ENCODE data around the gene VPS54. TPM values are rescaled to one million over a fixed set of nuclear protein-coding genes. Genes with fewer than 3 reads are reported as not detected.
A peak's percentile ranks its signal among the peaks of the same experiment; 100 is the strongest.

Gene VPS54, protein sequence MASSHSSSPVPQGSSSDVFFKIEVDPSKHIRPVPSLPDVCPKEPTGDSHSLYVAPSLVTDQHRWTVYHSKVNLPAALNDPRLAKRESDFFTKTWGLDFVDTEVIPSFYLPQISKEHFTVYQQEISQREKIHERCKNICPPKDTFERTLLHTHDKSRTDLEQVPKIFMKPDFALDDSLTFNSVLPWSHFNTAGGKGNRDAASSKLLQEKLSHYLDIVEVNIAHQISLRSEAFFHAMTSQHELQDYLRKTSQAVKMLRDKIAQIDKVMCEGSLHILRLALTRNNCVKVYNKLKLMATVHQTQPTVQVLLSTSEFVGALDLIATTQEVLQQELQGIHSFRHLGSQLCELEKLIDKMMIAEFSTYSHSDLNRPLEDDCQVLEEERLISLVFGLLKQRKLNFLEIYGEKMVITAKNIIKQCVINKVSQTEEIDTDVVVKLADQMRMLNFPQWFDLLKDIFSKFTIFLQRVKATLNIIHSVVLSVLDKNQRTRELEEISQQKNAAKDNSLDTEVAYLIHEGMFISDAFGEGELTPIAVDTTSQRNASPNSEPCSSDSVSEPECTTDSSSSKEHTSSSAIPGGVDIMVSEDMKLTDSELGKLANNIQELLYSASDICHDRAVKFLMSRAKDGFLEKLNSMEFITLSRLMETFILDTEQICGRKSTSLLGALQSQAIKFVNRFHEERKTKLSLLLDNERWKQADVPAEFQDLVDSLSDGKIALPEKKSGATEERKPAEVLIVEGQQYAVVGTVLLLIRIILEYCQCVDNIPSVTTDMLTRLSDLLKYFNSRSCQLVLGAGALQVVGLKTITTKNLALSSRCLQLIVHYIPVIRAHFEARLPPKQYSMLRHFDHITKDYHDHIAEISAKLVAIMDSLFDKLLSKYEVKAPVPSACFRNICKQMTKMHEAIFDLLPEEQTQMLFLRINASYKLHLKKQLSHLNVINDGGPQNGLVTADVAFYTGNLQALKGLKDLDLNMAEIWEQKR
- 10 to 100 TPM; 13.2 to 20.8 (median 15.6) TPM for total RNA-seq
- 10 to 100 TPM in 1 of 2 donors, 1 to 10 TPM in 1; 4.5 to 11.4 TPM for polyA plus RNA-seq
- total RNA-seq: 42.5 reads per million, percentile 68 among the genes with 10 or more reads in this experiment

DNA sequence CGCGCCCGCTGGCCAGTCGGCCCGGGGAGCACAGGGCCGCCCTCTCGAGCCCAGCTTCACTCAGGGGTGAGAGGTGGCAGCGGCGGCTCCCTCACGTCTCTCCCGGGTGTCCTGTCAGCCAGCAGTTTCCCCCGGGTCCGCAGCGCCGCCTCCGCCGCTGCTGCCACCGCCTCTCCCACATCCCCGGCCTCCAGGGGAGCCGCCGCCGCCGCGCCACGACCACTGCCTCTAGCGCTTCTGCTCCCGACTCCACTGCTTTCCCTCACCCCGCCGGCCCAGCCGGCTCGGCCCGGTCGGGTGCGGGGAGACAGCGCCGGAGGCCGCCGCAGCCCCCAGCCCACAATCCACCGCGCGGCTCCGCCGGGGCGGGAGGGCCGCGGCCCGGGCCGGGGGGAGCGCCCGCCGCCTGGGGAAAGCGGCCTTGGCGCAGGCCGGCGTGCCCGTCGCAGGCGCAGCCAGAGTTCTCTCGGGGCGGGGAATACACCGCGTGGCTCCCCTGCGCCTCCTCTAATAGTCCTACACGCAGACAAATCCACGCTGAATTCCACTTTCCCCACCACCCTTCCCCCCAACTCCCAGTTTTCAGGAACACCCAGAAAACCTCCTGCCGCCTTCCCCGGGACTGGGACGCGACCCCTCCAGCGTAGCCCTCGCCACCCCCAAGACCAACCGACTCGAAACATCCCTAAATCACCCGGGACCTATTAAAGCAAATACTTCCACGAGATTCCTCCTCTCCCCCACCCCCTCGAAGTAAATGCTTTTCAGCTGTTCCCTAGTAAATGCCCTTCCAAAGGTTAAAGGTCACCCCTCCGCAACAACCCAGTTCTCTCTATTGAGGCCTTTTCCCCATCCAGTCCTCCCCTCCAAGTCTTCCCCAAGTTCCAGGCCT, at the start of gene VPS54:
VPS54 (minus strand) TSS at position 346 of the 892 bp plus-strand sequence. CDS start 35,429 bp downstream, outside the sequence.
- DNase-seq (peak; percentile 42 to 76 (median 65)), ATAC-seq (peak; percentile 87)
- H3K4me1 ChIP-seq (ENCODE audit: control insufficient read depth in 2 of 2, insufficient read depth in 2 of 2, low read length in 2 of 2): peaks cover 22 to 31% of the 10 kb centered on the region in 2 donors
- no peaks in the 10 kb centered on the region for H3K27me3 Mint-ChIP-seq
- no peaks in the 10 kb centered on the region for H3K9me3 ChIP-seq (ENCODE audit: control insufficient read depth in 2 of 3, low read length in 3 of 3)
- H3K27ac Mint-ChIP-seq: peak within 1 kb of the TSS; percentile 95 to 100 (median 97)
- H3K36me3 ChIP-seq (ENCODE audit: control insufficient read depth in 2 of 3, insufficient read depth in 3 of 3, low read length in 3 of 3): no peaks in the 10 kb centered on the region
- ChIA-PET CTCF (interaction anchor here (1.8 kb wide), 1 partner anchor 309 kb away, joined by 9 read pairs; no protein-coding TSS in a partner anchor), POLR2A (interaction anchor here (0.6 to 2.6 kb wide), 8 partner anchors 12 to 504 kb away, joined by 3 to 7 read pairs (median 4); no protein-coding TSS in a partner anchor)
- peak within 1 kb of the TSS; percentile 94 to 100 (median 98) for H3K4me3 Mint-ChIP-seq
- H3K4me1 Mint-ChIP-seq: peaks cover 20 to 60% (median 49%) of the 10 kb centered on the region in 7 donors
- H3K27ac ChIP-seq (ENCODE audit: low read depth, low read length): peak within 1 kb of the TSS; percentile 79
- peak within 1 kb of the TSS; percentile 86 for H3K4me3 ChIP-seq (ENCODE audit: low read length)
- no peaks in the 10 kb centered on the region for H3K27me3 ChIP-seq (ENCODE audit: control insufficient read depth in 2 of 2, insufficient read depth in 2 of 2, low read length in 2 of 2)
- peaks cover 0 to 9% (median 4%) of the 10 kb centered on the region in 5 donors for H3K36me3 Mint-ChIP-seq
- peaks cover 0 to 3% (median 0%) of the 10 kb centered on the region in 11 donors for H3K9me3 Mint-ChIP-seq
- intact Hi-C loops (cut with micrococcal nuclease): loop anchor here (1.0 to 10.0 kb wide), 13 partner anchors 17 to 1415 kb away; partner anchors contain the start of genes MDH1 (in 2 of the 2), UGP2 (in 2 of the 2), WDPCP (in 2 of the 2) and ACTR2 (in 1 of the 2)

DNA sequence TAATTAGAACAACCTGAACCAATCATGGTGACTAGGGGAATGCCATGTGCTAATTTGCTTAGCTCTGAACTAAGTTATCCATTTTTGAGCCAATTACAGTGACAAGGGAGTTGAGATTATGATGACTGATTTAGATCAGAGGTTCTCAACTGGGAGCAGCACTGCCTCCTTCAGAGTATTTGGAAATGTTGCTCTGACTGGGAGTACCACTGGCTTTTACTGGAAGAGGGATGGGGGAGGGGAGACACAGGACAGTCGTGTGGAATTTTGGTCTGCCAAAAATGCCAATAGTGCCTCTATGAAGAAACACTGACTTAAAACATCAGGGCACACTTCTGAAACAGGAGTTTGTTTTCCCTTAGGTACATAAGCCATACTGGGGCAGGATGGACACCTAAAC, 48.1 kb upstream of the VPS54 start:
- ChIA-PET POLR2A (interaction anchor here (0.7 kb wide), 1 partner anchor 106 kb away, joined by 5 read pairs; no protein-coding TSS in a partner anchor), CTCF (no interaction called here)
- intact Hi-C loops (cut with micrococcal nuclease): no loop called here
- H3K9me3 Mint-ChIP-seq: no peaks in the 10 kb centered on the region
- H3K27ac ChIP-seq (ENCODE audit: low read depth, low read length): no peak overlapping the region
- H3K27ac Mint-ChIP-seq: peak overlapping the region in 2 of 9 donors; percentile 90 to 93
- ATAC-seq: no peak
- no peak overlapping the region for H3K4me3 Mint-ChIP-seq
- peaks cover 15 to 45% (median 31%) of the 10 kb centered on the region in 7 donors for H3K4me1 Mint-ChIP-seq
- H3K27me3 Mint-ChIP-seq: no peaks in the 10 kb centered on the region
- H3K36me3 Mint-ChIP-seq: peaks cover 0 to 3% (median 0%) of the 10 kb centered on the region in 5 donors
- peaks cover 0 to 22% of the 10 kb centered on the region in 2 donors for H3K4me1 ChIP-seq (ENCODE audit: control insufficient read depth in 2 of 2, insufficient read depth in 2 of 2, low read length in 2 of 2)
- no peaks in the 10 kb centered on the region for H3K9me3 ChIP-seq (ENCODE audit: control insufficient read depth in 2 of 3, low read length in 3 of 3)
- DNase-seq: no peak
- H3K4me3 ChIP-seq (ENCODE audit: low read length): no peak overlapping the region
- H3K36me3 ChIP-seq (ENCODE audit: control insufficient read depth in 2 of 3, insufficient read depth in 3 of 3, low read length in 3 of 3): no peaks in the 10 kb centered on the region
- no peaks in the 10 kb centered on the region for H3K27me3 ChIP-seq (ENCODE audit: control insufficient read depth in 2 of 2, insufficient read depth in 2 of 2, low read length in 2 of 2)

DNA sequence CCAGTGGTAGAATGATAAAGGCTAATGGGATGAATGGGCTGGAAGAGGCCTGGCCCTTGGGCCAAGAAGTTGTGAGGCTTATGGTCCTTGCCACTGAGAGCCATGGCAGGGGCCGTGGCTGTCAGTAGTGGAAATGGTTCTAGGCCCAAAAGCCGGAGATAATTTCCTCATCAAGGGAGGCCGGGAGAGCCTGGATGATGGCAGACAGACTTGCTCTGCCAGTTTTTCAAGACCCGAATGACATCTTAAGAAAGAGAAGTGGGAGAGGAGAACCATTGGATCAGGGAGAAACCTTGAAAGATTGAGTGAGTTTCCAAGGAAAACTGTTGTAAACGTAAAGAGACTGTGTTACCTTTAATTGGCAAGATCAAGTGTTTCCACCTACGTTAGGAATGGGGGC, 46.3 kb upstream of the VPS54 start:
- Mint-ChIP-seq H3K36me3 (peaks cover 0 to 3% (median 0%) of the 10 kb centered on the region in 5 donors), H3K9me3 (no peaks in the 10 kb centered on the region), H3K27ac (peak overlapping the region; percentile 58 to 97 (median 92)), H3K4me3 (peak overlapping the region in 4 of 10 donors; percentile 32 to 76 (median 50)), H3K27me3 (no peaks in the 10 kb centered on the region), H3K4me1 (peaks cover 15 to 46% (median 31%) of the 10 kb centered on the region in 7 donors)
- ChIA-PET POLR2A (no interaction called here), CTCF (interaction anchor here (1.0 kb wide), 1 partner anchor 262 kb away, joined by 6 read pairs; no protein-coding TSS in a partner anchor)
- H3K9me3 ChIP-seq (ENCODE audit: control insufficient read depth in 2 of 3, low read length in 3 of 3): no peaks in the 10 kb centered on the region
- peak overlapping the region; percentile 56 for H3K27ac ChIP-seq (ENCODE audit: low read depth, low read length)
- no peaks in the 10 kb centered on the region for H3K27me3 ChIP-seq (ENCODE audit: control insufficient read depth in 2 of 2, insufficient read depth in 2 of 2, low read length in 2 of 2)
- intact Hi-C loops (cut with micrococcal nuclease): loop anchor here in 1 of 2 donors (2.0 kb wide), 2 partner anchors 17 to 21 kb away; no protein-coding TSS in a partner anchor
- H3K4me1 ChIP-seq (ENCODE audit: control insufficient read depth in 2 of 2, insufficient read depth in 2 of 2, low read length in 2 of 2): peaks cover 0 to 22% of the 10 kb centered on the region in 2 donors
- no peak for DNase-seq
- H3K36me3 ChIP-seq (ENCODE audit: control insufficient read depth in 2 of 3, insufficient read depth in 3 of 3, low read length in 3 of 3): no peaks in the 10 kb centered on the region
- no peak for ATAC-seq
- no peak overlapping the region for H3K4me3 ChIP-seq (ENCODE audit: low read length)

DNA sequence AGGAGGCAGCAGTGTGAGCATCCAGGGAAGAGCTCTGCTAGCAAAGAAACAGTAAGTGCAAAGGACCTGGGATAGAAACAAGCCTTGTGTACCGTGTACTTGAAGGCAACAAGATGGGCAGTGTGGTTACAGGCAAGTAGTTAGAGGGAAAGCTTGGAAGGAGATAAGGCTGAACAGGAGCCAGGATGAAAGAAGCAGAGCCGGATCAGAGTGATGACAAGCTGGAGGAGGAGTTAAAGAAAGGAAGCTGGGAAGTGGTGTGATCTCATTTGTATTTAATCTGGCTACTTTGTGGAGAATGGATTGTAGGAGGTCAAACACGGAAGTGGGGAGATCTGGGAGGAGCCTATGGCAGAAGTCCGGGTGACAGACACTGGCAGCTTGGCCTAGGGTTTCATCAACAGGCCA, 44.7 kb upstream of the VPS54 start:
- Mint-ChIP-seq H3K9me3 (no peaks in the 10 kb centered on the region), H3K4me3 (peak overlapping the region; percentile 13 to 72 (median 32)), H3K4me1 (peaks cover 15 to 46% (median 31%) of the 10 kb centered on the region in 7 donors), H3K27ac (peak overlapping the region; percentile 64 to 97 (median 92)), H3K27me3 (no peaks in the 10 kb centered on the region), H3K36me3 (peaks cover 0 to 3% (median 0%) of the 10 kb centered on the region in 5 donors)
- intact Hi-C loops (cut with micrococcal nuclease): loop anchor here in 1 of 2 donors (1.0 to 2.0 kb wide), 4 partner anchors 12 to 79 kb away; no protein-coding TSS in a partner anchor
- H3K36me3 ChIP-seq (ENCODE audit: control insufficient read depth in 2 of 3, insufficient read depth in 3 of 3, low read length in 3 of 3): no peaks in the 10 kb centered on the region
- CTCF ChIA-PET: interaction anchor here (0.7 to 1.3 kb wide), 2 partner anchors 16 to 263 kb away, joined by 3 to 4 read pairs; no protein-coding TSS in a partner anchor
- DNase-seq: no peak
- no peaks in the 10 kb centered on the region for H3K9me3 ChIP-seq (ENCODE audit: control insufficient read depth in 2 of 3, low read length in 3 of 3)
- no peak overlapping the region for H3K4me3 ChIP-seq (ENCODE audit: low read length)
- peak overlapping the region; percentile 56 for H3K27ac ChIP-seq (ENCODE audit: low read depth, low read length)
- H3K4me1 ChIP-seq (ENCODE audit: control insufficient read depth in 2 of 2, insufficient read depth in 2 of 2, low read length in 2 of 2): peaks cover 0 to 22% of the 10 kb centered on the region in 2 donors
- ATAC-seq: no peak
- H3K27me3 ChIP-seq (ENCODE audit: control insufficient read depth in 2 of 2, insufficient read depth in 2 of 2, low read length in 2 of 2): no peaks in the 10 kb centered on the region
- POLR2A ChIA-PET: interaction anchor here (1.0 to 1.6 kb wide), 6 partner anchors 9 to 264 kb away, joined by 3 to 9 read pairs (median 3); no protein-coding TSS in a partner anchor

DNA sequence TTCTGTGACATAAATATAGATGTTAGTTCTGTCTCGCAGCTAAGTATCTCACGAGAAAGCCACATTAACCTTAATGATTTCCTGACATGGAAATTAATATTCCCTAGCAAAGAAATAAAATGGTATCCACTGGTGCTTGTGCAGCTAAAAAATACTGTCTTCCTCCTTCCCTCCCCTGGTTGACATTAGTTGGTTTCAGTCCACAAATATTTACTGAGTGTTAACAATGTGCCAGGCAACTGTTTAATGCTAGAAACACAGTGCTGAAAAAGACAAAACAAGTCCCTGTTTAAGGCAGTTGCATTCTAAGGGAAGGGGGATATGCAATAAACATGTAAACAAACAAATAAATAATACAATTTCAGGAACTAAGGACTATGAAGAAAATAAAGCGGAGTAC, 44.2 kb upstream of the VPS54 start:
- intact Hi-C loops (cut with micrococcal nuclease): loop anchor here in 1 of 2 donors (1.0 kb wide), 1 partner anchor 11 kb away; no protein-coding TSS in a partner anchor
- H3K36me3 ChIP-seq (ENCODE audit: control insufficient read depth in 2 of 3, insufficient read depth in 3 of 3, low read length in 3 of 3): no peaks in the 10 kb centered on the region
- H3K4me1 ChIP-seq (ENCODE audit: control insufficient read depth in 2 of 2, insufficient read depth in 2 of 2, low read length in 2 of 2): peaks cover 0 to 22% of the 10 kb centered on the region in 2 donors
- H3K9me3 ChIP-seq (ENCODE audit: control insufficient read depth in 2 of 3, low read length in 3 of 3): no peaks in the 10 kb centered on the region
- Mint-ChIP-seq H3K9me3 (no peaks in the 10 kb centered on the region), H3K4me3 (peak overlapping the region in 6 of 10 donors; percentile 7 to 72 (median 48)), H3K27ac (peak overlapping the region; percentile 64 to 97 (median 92)), H3K36me3 (peaks cover 0 to 3% (median 0%) of the 10 kb centered on the region in 5 donors), H3K27me3 (no peaks in the 10 kb centered on the region), H3K4me1 (peaks cover 15 to 46% (median 31%) of the 10 kb centered on the region in 7 donors)
- peak overlapping the region; percentile 51 for H3K27ac ChIP-seq (ENCODE audit: low read depth, low read length)
- no peak overlapping the region for H3K4me3 ChIP-seq (ENCODE audit: low read length)
- ATAC-seq (no peak), DNase-seq (no peak)
- POLR2A ChIA-PET: interaction anchor here (0.8 to 1.6 kb wide), 5 partner anchors 10 to 265 kb away, joined by 3 to 9 read pairs (median 3); no protein-coding TSS in a partner anchor
- CTCF ChIA-PET: interaction anchor here (0.8 to 1.3 kb wide), 2 partner anchors 263 to 265 kb away, joined by 3 to 5 read pairs; no protein-coding TSS in a partner anchor
- H3K27me3 ChIP-seq (ENCODE audit: control insufficient read depth in 2 of 2, insufficient read depth in 2 of 2, low read length in 2 of 2): no peaks in the 10 kb centered on the region
